Smooth muscle cell (in vitro differentiated cells): ENCODE measurements around the gene FN3KRP. TPM values are rescaled to one million over a fixed set of nuclear protein-coding genes. Genes with fewer than 3 reads are reported as not detected.

Experiments
- DNase-seq: peaks from one replicate; lab custom pipeline; 2025; ENCODE audit not compliant: unreplicated experiment; lab: John Stamatoyannopoulos, UW
- H2AFZ ChIP-seq: fragments of 200-600 bp; sonication (generic); 2 replicates; pipeline ENCODE4 v1.6.0; 2016; ENCODE audit warnings: antibody characterized with exemption, low read depth, mild to moderate bottlenecking
- H3F3A ChIP-seq: fragments of 200-600 bp; sonication (generic); 2 replicates; pipeline ENCODE4 v1.6.0; 2017; ENCODE audit warnings: antibody characterized with exemption, low read depth
- H3K27ac ChIP-seq: fragments of 200-600 bp; sonication (generic); 2 replicates; pipeline ENCODE4 v1.5.1; 2016; ENCODE audit warnings: low read depth, mild to moderate bottlenecking
- H3K27me3 ChIP-seq: fragments of 200-600 bp; sonication (generic); 2 replicates; pipeline ENCODE4 v1.6.1; 2016; ENCODE audit warnings: low read depth, mild to moderate bottlenecking
- H3K36me3 ChIP-seq: fragments of 200-600 bp; sonication (generic); 2 replicates; pipeline ENCODE4 v1.5.1; 2016; ENCODE audit warnings: low read depth
- H3K4me1 ChIP-seq: fragments of 200-600 bp; sonication (generic); 2 replicates; pipeline ENCODE4 v1.5.1; 2016; ENCODE audit warnings: low read depth
- H3K4me2 ChIP-seq: fragments of 200-600 bp; sonication (generic); 2 replicates; pipeline ENCODE4 v1.6.0; 2016; ENCODE audit warnings: mild to moderate bottlenecking
- H3K4me3 ChIP-seq: fragments of 200-600 bp; sonication (generic); 2 replicates; pipeline ENCODE4 v1.5.1; 2016; ENCODE audit warnings: mild to moderate bottlenecking
- H3K79me2 ChIP-seq: fragments of 200-600 bp; sonication (generic); 2 replicates; pipeline ENCODE4 v1.6.0; 2016; ENCODE audit warnings: low read depth, mild to moderate bottlenecking
- H3K9ac ChIP-seq: fragments of 200-600 bp; sonication (generic); 2 replicates; pipeline ENCODE4 v1.6.0; 2016; ENCODE audit warnings: low read depth
- H3K9me3 ChIP-seq: fragments of 200-600 bp; sonication (generic); replicated peaks from 2 replicates; pipeline ENCODE4 v1.5.1; 2016; ENCODE audit warnings: low read depth
- H4K20me1 ChIP-seq: fragments of 200-600 bp; sonication (generic); 2 replicates; pipeline ENCODE4 v1.6.0; 2016; ENCODE audit warnings: low read depth
- CTCF ChIP-seq: fragments of 200-600 bp; sonication (generic); IDR thresholded peaks from 2 replicates; pipeline ENCODE4 v1.5.1; 2017; ENCODE audit warnings: borderline replicate concordance, mild to moderate bottlenecking, antibody characterized with exemption; ENCODE audit not compliant: insufficient read depth, poor library complexity, severe bottlenecking
- WGBS: methylation state at CpG from one replicate; pipeline ENCODE4 v1.1.7; 2016; ENCODE audit warnings: low lambda C conversion rate; 5-methylcytosine and 5-hydroxymethylcytosine counted together
- polyA plus RNA-seq: library from polyadenylated mRNA; unstranded; fragments of >200 nt; fragmentation: Nextera tagmentation; extraction: Ambion mirVana; gene quantifications from 2 replicates; pipeline ENCODE4 v1.2.1, GENCODE V29; 2016
- total RNA-seq: library from RNA; depleted of rRNA; stranded (reverse); fragments of >200 nt; gene quantifications from 2 replicates; pipeline ENCODE4 v1.2.3, GENCODE V29; 2014

Gene FN3KRP
- total and polyA plus RNA-seq, 2 experiments from 2014 or later = 12.8 to 26.9 TPM

GRCh38 chr17:82686366-82687324 lies 29.9 kb upstream of the FN3KRP start:
- H3K9ac ChIP-seq = no peak overlapping the region

GRCh38 chr17:82687375-82687861 lies 29.1 kb upstream of the FN3KRP start:
- H3K4me2 ChIP-seq = no peak overlapping the region
- peaks cover 7% of the 10 kb centered on the region for H3K9me3 ChIP-seq
- no peak for TF ChIP-seq CTCF
- 85% methylated on average over 10 of the region's 10 CpGs for WGBS
- no peaks in the 10 kb centered on the region for H3K4me1 ChIP-seq
- no peaks in the 10 kb centered on the region for H3K79me2 ChIP-seq
- DNase-seq = no peak
- H3K27ac ChIP-seq = no peak overlapping the region
- H4K20me1 ChIP-seq = peaks cover 4% of the 10 kb centered on the region
- H3F3A ChIP-seq = no peaks in the 10 kb centered on the region
- H3K36me3 ChIP-seq = no peaks in the 10 kb centered on the region
- no peak overlapping the region for H3K4me3 ChIP-seq
- no peak overlapping the region for H2AFZ ChIP-seq
- H3K27me3 ChIP-seq = no peaks in the 10 kb centered on the region
- no peak overlapping the region for H3K9ac ChIP-seq

More at GRCh38 chr17:82686366-82687324, 29.9 kb upstream of the FN3KRP start:
- Histone ChIP-seq H3F3A (no peaks in the 10 kb centered on the region), H3K27me3 (no peaks in the 10 kb centered on the region), H3K27ac (no peak overlapping the region), H3K4me3 (no peak overlapping the region), H3K79me2 (no peaks in the 10 kb centered on the region), H3K4me2 (no peak overlapping the region), H3K9me3 (peaks cover 11% of the 10 kb centered on the region), H4K20me1 (peaks cover 4% of the 10 kb centered on the region), H3K36me3 (no peaks in the 10 kb centered on the region), H2AFZ (no peak overlapping the region), H3K4me1 (no peaks in the 10 kb centered on the region)
- no peak for TF ChIP-seq CTCF
- WGBS = 94% methylated on average over 19 of the region's 19 CpGs
- DNase-seq = no peak

- no peaks in the 10 kb centered on the region for H3K79me2 ChIP-seq
- TF ChIP-seq CTCF = no peak
- H3K4me2 ChIP-seq = no peak overlapping the region
- H3K36me3 ChIP-seq = no peaks in the 10 kb centered on the region
- DNase-seq = no peak
- H3K9ac ChIP-seq = no peak overlapping the region
- H4K20me1 ChIP-seq = peaks cover 4% of the 10 kb centered on the region
- no peak overlapping the region for H2AFZ ChIP-seq
- H3K9me3 ChIP-seq = peaks cover 3% of the 10 kb centered on the region
- H3K4me1 ChIP-seq = no peaks in the 10 kb centered on the region
- no peak overlapping the region for H3K4me3 ChIP-seq
- H3F3A ChIP-seq = no peaks in the 10 kb centered on the region
- H3K27me3 ChIP-seq = no peaks in the 10 kb centered on the region
- no peak overlapping the region for H3K27ac ChIP-seq
- WGBS = 97% methylated on average over 9 of the region's 9 CpGs
Measured at GRCh38 chr17:82687871-82688270, 28.6 kb upstream of the FN3KRP start.
